Neural cell (in vitro differentiated cells): ENCODE measurements around the gene IQCK.

ENCODE experiments used
- CTCF ChIP-seq: fragments of 450-650 bp; IDR thresholded peaks from 2 replicates; pipeline ENCODE4 v1.5.1; 2014; ENCODE audit warnings: antibody characterized with exemption, mild to moderate bottlenecking, moderate library complexity; ENCODE audit not compliant: poor library complexity, severe bottlenecking
- EP300 ChIP-seq: fragments of 450-650 bp; conservative IDR thresholded peaks from 2 replicates; pipeline ENCODE4 v1.6.1; 2014; ENCODE audit warnings: antibody characterized with exemption, mild to moderate bottlenecking, moderate library complexity; ENCODE audit not compliant: poor library complexity, severe bottlenecking
- EZH2 ChIP-seq: fragments of 200-600, 300-800 bp; shearing (Covaris generic), sonication (generic); IDR thresholded peaks from 2 replicates; pipeline ENCODE4 v1.6.1; 2014; ENCODE audit warnings: antibody characterized with exemption, low read length, borderline replicate concordance, mild to moderate bottlenecking; ENCODE audit not compliant: insufficient read depth, poor library complexity, severe bottlenecking
- MXI1 ChIP-seq: fragments of 450-650 bp; conservative IDR thresholded peaks from 2 replicates; pipeline ENCODE4 v1.6.1; 2014; ENCODE audit warnings: antibody characterized with exemption, mild to moderate bottlenecking; ENCODE audit not compliant: poor library complexity, severe bottlenecking
- POLR2AphosphoS5 ChIP-seq: IDR thresholded peaks from 2 replicates; pipeline ENCODE4 v1.6.1; 2012
- RAD21 ChIP-seq: fragments of 450-650 bp; conservative IDR thresholded peaks from 2 replicates; pipeline ENCODE4 v1.6.1; 2014; ENCODE audit warnings: antibody characterized with exemption, mild to moderate bottlenecking, moderate library complexity
- REST ChIP-seq: IDR thresholded peaks from 2 replicates; pipeline ENCODE4 v1.6.1; 2012; ENCODE audit warnings: borderline replicate concordance
- SMC3 ChIP-seq: fragments of 450-650 bp; conservative IDR thresholded peaks from 2 replicates; pipeline ENCODE4 v1.6.1; 2014; ENCODE audit warnings: antibody characterized with exemption, mild to moderate bottlenecking, moderate library complexity; ENCODE audit not compliant: poor library complexity
- TAF1 ChIP-seq: IDR thresholded peaks from 2 replicates; pipeline ENCODE4 v1.6.1; 2012; ENCODE audit warnings: low read depth

- TF ChIP-seq CTCF (no peak), EP300 (no peak), POLR2AphosphoS5 (no peak), TAF1 (no peak), REST (no peak), EZH2 (no peak), SMC3 (no peak), MXI1 (no peak), RAD21 (no peak)
Observed at GRCh38 chr16:19874851-19875546, 156.9 kb downstream of the IQCK start.
